ENCODE results near the gene HAAO.

HAAO gene

GRCh38 chr2:42794271-42795046 lies 2.1 kb upstream of the HAAO start:
- no peak for DNase-seq (ENCODE audit: low read depth in 2 of 2, low spot score in 1 of 2)

DNA sequence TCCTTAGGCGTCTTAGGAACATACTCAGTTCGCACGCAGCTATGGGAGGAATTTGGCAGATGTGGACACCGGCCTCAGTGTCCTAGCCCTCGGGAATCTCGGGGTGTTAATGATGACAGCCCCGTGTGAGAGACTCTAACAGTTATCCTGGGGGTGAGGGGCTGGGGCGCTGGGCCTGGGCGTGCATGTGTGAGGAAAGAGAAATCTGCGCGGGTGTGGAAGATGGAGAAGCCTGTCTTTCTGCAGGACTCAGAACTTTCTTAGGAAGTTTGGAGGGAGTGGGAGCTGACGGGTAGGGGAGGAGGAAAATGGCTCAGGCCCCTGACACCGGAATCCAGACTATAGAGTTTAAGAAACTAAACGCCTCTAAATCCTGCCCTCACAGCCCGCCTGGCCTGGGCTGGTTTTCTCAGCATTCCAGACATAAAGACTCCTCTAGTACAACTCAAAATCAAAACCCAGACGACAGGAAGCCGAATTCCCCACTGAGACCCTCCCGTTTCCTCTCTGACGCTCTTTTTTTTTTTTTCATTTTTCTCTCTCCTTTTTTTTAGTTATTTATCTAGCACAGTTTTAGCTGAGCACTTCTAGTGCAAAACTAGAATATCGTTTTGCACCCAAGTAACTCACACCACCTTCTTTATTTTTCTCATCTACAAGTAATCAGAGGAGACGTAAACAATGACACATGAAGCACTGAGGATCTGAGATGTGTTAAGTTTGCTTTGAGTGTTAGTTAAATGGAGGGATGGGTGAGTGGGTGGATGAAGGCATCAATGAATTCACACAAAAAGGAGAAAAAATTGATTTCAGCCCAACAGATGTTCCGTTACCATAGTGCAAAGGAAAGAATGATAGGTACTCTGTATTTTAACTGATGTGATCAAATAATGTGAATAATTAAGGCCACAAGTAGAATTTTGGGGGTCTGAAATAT lies 1.2 kb upstream of the HAAO start:
- no peak for DNase-seq (ENCODE audit: low read depth in 2 of 2, low spot score in 1 of 2)

DNA sequence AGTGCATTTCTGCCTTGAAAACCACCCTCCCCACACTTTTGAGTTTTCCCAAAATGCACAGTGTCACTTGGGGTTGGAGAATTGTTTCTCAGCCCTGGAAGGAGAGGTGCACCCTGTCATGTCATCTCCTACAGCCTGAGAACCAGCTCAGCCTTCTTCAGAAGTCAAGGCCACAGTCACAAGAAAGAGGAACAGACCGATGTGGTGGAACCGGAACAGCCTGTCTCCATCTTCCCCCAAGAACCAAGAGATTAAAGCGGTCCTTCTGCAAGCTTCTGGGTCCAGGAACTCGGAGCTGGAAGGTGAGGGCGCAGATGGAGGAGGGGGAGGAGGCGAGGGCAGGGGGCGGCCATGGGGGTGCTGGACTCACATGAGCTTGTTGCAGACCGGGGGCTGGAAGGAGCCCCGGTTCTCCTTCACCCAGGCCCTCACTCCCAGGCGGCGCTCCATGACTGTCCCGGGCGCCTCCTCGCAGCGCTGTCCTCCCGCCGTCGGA lies 248 bp downstream of the HAAO start:
- no peak for DNase-seq (ENCODE audit: low read depth in 2 of 2, low spot score in 1 of 2)

DNA sequence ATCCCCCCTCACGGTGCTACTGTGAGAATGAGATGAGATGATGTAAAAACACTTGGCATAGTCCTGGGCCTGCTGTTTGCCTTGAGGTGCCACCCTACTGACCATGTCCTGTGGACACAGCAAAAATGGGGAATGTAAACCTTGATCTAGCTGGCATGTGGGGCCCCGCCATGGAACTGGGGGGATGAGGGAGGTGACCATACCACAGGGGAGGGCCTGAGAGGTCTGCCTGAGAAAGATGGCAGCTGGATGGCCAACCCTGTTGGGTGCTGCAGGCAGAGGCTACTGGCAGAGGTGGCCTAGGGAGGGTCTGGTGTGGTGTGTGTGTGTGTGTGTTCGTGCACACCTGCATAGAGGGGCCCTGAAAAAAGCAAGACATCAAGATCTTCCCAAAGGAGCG lies 777 bp downstream of the HAAO start:
- DNase-seq (ENCODE audit: low read depth in 2 of 2, low spot score in 1 of 2) = no peak

GRCh38 chr2:42789751-42790150 lies 2.6 kb downstream of the HAAO start:
- DNase-seq (ENCODE audit: low read depth in 2 of 2, low spot score in 1 of 2) = no peak

- no peak for DNase-seq (ENCODE audit: low read depth in 2 of 2, low spot score in 1 of 2)
Measured at GRCh38 chr2:42788882-42789281, 3.5 kb downstream of the HAAO start.

DNA sequence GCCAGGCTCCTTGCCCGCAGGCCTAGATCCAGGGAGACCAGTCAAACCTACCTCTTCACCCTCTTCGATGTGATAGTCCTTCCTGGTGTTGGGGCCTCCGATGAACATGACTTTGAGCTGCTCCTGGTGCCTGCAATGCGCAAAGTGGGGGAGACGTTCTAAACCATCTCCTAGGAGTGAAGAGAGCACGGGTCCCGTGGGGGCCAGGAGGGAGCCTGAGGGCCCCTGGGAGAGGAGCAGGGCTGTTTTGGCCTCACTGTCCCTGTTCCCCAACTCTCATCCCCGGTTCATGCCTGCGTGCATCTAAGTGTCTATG lies 3.9 kb downstream of the HAAO start:
- no peak for DNase-seq (ENCODE audit: low read depth in 2 of 2, low spot score in 1 of 2)

GRCh38 chr2:42787788-42788477 lies 4.5 kb downstream of the HAAO start:
- DNase-seq (ENCODE audit: low read depth in 2 of 2, low spot score in 1 of 2) = no peak

DNA sequence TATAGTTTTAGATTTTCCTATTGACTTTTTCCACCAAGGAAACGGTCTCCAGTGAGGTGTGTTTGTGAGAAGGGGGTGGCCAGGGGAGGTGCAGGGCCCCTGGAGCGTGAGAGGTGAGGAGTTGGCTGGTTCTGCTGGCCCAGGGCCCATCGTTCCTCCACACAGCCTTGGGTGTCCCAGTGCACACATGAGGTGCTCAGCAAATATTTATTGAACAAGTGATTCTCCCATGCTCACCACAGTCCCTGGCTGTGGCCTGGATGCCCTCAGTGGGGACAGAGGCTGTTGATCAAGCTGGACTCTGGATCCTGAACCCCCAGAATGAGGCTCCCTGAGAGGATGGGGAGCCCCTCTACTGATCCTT lies 5.0 kb downstream of the HAAO start:
- DNase-seq (ENCODE audit: low read depth in 2 of 2, low spot score in 1 of 2) = no peak

DNA sequence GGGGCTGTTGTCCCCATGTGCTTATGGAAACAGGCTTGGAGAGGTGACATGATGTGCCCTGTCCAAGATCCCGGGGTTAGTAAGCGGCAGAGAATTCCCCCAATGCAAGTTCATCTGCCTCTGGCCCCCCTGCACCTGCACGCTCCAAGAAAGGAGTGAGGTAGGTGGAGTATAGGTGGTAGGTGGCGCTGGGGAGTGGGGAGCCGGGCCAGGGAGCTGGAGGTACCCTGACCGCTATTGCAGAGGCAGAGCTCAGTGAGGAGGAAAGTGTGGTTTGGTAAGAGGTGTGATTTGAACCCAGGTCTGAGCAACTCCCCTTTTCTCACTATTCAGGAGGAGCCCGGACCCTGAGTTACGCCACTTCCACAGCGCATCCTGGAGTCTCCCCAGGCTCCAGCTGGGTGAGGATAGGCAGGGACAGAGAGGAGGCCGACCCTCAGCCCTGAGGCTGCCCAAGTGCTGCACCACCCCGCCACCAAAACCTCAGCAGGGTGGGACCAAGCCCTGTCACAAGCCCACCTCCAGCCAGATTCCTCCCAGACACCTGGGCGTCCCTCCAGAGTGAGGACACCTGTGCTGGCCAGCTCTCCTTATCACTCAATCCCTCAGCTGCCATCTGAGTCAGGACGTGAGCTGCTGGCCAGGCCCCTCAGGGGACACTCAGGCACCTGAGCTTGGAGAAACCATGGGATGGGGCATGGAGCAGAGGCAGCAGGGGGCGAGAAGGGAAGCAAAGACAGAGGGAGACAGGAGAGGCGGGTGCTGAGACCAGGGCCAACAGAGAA lies 5.6 kb downstream of the HAAO start:
- DNase-seq (ENCODE audit: low read depth in 2 of 2, low spot score in 1 of 2) = no peak

GRCh38 chr2:42784204-42784880 lies 8.0 kb downstream of the HAAO start:
- no peak for DNase-seq (ENCODE audit: low read depth in 2 of 2, low spot score in 1 of 2)

DNA sequence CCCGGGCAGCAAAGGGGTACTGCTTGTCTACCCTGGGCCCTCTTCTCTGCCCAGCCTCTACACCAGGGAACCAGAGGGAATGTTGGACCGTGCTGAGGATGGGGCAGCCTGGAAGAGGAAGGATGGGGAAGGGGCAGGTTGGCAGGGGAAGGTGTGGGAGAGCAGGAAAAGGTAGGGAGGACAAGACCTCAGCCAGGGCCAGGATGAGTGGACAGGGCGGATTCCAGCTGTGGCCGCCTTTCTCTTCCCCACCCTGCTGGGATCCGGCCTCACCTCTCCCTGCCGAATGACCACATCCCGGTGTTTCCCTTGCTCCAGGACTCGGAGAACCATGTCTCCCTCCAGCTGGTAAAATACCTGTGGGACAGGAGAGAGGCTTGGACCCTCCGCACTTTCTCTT lies 8.9 kb downstream of the HAAO start:
- no peak for DNase-seq (ENCODE audit: low read depth in 2 of 2, low spot score in 1 of 2)

GRCh38 chr2:42781181-42781580 lies 11.2 kb downstream of the HAAO start:
- no peak for DNase-seq (ENCODE audit: low read depth in 2 of 2, low spot score in 1 of 2)

GRCh38 chr2:42777883-42778805 lies 14.2 kb downstream of the HAAO start:
- no peak for DNase-seq (ENCODE audit: low read depth in 2 of 2, low spot score in 1 of 2)

DNA sequence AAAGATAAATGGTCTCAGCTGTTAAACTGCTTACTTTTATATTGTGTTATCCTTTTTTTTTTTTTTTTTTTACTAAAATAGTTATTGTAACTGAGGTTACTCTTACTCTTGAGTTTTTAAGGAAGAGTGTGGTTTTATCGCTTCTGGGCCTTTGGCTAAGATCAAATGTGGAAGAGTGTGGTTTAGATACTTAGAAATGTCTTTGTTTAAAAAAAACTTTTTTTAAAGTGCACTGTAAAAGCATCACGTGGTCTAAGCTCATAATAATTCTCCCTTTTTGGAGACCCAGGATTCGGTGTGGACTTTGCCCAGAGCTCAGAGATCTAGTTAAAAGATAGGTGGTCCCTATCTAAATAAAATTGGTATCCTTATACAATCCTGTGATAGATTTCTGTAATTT lies 16.6 kb downstream of the HAAO start:
- DNase-seq (ENCODE audit: low read depth in 2 of 2, low spot score in 1 of 2) = no peak

DNA sequence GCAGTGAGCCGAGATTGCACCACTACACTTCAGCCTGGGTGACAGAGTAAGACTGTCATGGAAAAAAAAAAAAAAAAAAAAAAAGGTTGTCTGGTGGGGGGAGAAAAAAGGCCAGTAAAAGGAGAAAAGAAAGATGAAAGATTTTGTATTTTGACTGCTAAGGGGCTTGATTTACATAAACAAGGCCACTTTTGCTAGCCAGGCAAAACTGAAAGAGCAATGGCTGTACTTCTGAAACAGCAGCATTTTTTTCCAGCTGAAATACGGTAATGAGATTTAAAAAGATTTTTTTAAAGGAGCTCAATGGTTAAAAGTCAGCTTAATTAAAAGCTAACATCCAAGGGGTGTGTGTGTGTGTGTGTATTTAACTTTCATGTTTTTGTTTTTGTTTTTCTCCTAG lies 17.2 kb downstream of the HAAO start:
- DNase-seq (ENCODE audit: low read depth in 2 of 2, low spot score in 1 of 2) = no peak

DNA sequence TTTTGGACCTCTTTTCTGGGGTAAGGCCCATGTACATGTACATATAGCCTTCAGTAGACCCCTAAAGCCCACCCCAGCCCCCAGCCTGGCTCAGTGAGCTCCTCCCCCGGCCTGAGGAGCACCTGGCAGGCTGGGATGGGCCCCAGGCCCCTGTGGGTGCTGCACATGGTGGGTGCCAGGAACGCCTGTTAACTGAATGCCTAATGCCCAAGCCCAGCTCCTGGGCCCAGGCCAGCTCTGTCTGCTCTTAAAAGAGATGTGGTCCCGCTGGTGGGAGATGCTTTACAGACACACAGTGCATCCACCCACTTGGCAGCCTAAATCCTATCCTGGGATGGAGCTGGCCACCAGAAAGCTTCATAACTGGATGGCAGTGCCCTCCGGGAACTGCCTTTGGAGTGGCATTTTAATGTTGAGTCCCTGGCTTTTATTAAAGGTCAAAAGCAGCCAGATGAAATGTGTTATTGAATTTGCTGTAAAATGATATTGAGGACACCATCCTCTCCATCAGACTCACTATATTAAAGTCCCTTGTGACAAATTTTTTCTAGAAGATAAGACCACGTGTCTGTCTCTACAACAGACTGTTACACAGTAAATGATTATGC lies 20.7 kb downstream of the HAAO start:
- DNase-seq (ENCODE audit: low read depth in 2 of 2, low spot score in 1 of 2) = no peak

- DNase-seq (ENCODE audit: low read depth in 2 of 2, low spot score in 1 of 2) = no peak
Measured at GRCh38 chr2:42770288-42771131, 21.9 kb downstream of the HAAO start.
